Measurements from ENCODE around the gene RHOC.
A peak's percentile ranks its signal among the peaks of the same experiment; 100 is the strongest.

Gene RHOC

DNA sequence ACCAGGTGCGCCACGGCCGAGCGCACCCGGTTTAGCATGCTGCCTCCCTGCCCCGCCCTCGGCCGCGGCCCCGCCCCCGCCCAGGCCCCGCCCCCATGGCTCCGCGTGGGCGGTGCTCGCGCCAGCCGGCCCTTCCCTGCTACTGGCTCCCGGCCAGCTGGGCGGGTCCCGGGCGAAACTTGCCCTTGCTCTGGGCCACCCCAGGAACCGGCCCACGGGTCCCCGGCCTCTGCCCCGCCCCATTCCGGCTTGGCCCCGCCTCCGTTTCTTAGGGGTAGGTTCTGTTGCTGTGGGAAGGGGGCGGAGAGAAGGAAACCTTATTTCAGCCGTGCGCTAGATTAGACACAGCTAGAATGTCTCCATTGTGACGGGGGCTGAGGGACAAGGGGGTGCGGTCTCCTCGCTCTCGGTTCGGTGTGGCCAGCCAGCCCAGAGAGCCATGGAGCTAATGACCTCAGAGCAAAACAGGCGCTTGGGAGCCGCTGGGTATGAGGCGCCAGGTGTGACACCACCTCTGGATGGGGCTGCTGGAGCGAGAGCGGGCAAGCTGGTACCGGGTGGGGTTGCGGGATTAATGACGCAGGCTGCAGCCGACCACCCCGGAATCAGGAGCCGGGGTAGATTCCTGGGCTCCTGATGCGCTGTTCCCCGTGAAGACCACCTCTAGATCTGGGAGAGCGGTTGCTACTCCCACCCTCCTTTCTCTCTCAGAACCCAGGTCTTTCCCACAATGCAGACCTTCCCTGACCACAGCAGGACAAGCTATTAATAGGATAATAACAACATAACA lies 8.5 kb upstream of the RHOC start, which contains the start of gene PPM1J:
Gene PPM1J (minus strand): TSS at position 69 of the 790 bp plus-strand sequence. CDS start 31 bp downstream, at position 38.
- Histone ChIP-seq H3K9ac (ENCODE audit: low read depth, low read length) (peak within 1 kb of the TSS; percentile 51; the same call in 1 of the 2 replicates), H3K27ac (ENCODE audit: low read length) (no peak within 1 kb of the TSS), H3K27me3 (ENCODE audit: insufficient read depth, low read length) (peaks cover 57% of the 10 kb centered on the region)

DNA sequence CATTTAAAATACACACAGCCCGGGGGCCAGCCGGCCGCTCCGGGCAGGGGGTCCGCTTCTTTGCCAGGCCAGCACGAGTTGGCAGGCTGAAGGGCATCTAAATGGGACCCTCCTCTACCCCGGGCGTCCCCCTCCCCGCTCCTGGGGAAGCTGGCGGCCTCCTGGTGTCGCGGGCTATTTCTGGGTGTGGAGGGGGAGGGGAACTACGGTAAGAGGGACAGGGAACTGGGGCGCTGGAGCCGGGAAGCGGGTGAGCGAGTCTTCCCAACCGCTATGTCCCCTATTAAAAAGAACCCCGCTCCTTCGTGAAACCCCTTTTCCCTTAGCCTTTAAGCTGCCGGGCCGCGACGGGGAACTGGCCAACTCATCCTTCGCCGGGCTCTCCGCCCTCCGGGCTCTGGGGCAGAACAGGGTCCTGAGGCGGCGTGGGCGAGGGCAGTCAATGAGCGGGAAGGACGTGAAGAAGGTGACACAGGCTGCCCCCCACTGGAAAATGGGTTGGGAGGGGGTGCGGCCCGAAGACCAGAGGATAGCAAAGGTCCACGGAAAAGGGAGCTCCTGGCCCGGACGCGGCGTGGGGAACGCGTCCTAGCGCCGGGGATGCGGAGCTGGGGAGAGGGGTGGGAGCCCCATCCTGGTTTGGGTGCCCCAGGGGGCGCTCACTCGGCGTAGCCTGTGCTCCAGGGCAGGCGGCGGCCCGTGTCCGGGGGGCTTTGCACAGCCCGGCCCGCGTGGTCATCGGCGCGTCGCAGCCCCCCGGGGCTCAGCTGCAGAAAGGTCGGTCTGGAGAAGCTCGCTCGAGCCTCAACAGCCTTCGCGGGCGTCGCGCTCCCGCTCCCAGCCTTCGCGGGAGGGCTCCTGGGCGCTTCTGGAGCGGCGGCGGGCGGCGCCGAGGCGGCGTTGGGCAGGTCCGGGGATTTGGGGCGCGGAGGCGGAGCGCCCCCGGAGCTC lies 7.7 kb upstream of the RHOC start:
- H3K4me1 ChIP-seq (ENCODE audit: insufficient read depth, low read length), result peaks cover 10% of the 10 kb centered on the region; the same call in 1 of the 2 replicates
- peaks cover 8% of the 10 kb centered on the region for H3K36me3 ChIP-seq (ENCODE audit: insufficient read depth, low read depth, low read length)
- peaks cover 52% of the 10 kb centered on the region for H3K27me3 ChIP-seq (ENCODE audit: insufficient read depth, low read length)
- peak overlapping the region; percentile 51; the same call in 1 of the 2 replicates for H3K9ac ChIP-seq (ENCODE audit: low read depth, low read length)
- H3K4me3 ChIP-seq (ENCODE audit: low read length), result peak overlapping the region; percentile 79
- H3K27ac ChIP-seq (ENCODE audit: low read length), result no peak overlapping the region
- no peaks in the 10 kb centered on the region for H3K9me3 ChIP-seq (ENCODE audit: insufficient read depth, low read depth, low read length)

More for the DNA sequence above, 8.5 kb upstream of the RHOC start, which contains the start of gene PPM1J:
- Histone ChIP-seq H3K4me1 (ENCODE audit: insufficient read depth, low read length) (peaks cover 10% of the 10 kb centered on the region; the same call in 1 of the 2 replicates), H3K36me3 (ENCODE audit: insufficient read depth, low read depth, low read length) (peaks cover 2% of the 10 kb centered on the region; the same call in 1 of the 2 replicates), H3K9me3 (ENCODE audit: insufficient read depth, low read depth, low read length) (no peaks in the 10 kb centered on the region), H3K4me3 (ENCODE audit: low read length) (peak within 1 kb of the TSS; percentile 79)

DNA sequence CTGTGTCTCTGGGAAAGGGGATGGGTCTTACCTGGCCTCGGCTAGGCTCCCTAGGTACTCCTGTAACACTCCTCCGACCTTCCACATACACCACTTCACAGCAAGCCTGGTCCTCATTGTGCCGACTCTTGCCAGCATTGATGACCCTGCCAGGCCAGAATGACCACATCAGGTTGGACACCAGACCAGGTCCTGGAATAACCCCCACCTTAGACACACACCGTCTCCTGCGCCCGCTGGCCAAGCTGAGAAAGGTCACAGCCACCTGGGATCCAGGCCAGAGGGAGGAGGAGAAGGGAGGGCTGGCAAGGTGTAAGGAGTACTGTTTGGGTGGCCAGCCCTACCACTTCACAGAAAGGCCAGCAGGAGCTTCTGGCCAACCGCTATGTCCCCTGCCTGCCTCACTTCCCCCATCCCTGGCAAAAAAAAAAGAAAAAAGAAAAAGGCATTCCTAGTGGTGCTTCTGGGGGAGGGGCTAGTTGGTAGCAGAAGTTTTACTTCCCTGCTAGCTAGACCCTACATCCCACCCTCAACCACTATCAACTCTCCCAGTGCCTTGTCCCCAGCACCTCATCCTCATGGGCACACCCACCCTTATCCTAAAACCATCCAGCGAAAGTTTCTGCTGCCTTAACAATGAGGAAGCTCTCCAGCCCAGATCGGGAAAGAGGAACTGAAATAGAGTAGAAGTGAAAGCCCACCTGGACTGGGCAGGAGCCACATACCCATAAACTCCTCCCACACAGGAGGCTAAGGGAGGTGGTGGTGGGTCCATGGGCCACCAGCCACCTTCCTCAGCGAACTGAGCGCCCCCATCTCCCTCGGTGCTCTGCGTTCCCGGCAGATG lies 6.8 kb upstream of the RHOC start:
- Histone ChIP-seq H3K9me3 (ENCODE audit: insufficient read depth, low read depth, low read length) (no peaks in the 10 kb centered on the region), H3K4me3 (ENCODE audit: low read length) (peak overlapping the region; percentile 79), H3K27me3 (ENCODE audit: insufficient read depth, low read length) (peaks cover 48% of the 10 kb centered on the region), H3K9ac (ENCODE audit: low read depth, low read length) (peak overlapping the region; percentile 51; the same call in 1 of the 2 replicates), H3K36me3 (ENCODE audit: insufficient read depth, low read depth, low read length) (peaks cover 8% of the 10 kb centered on the region), H3K27ac (ENCODE audit: low read length) (no peak overlapping the region), H3K4me1 (ENCODE audit: insufficient read depth, low read length) (peaks cover 10% of the 10 kb centered on the region; the same call in 1 of the 2 replicates)

DNA sequence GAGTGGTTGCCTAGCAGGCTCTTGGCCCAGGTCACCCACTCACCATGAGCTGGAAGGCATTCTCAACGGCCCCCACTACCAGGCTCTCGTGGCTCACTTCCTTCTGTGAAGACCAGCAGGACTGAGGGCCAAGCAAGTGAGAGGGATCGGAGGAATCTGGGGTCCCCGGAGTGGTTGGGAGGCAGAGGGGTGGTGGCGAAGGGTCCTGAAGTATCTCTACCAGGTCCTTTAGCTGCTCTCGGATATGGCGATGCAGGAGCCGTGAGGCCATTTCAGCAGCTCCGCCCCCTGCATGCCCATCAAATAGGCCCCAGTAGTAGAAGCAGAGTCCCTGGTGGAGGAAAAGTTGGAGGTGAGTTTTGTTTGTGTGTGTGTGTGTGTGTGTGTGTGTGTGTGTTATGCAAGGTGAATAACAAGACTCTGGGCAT lies 5.8 kb upstream of the RHOC start:
- Histone ChIP-seq H3K9ac (ENCODE audit: low read depth, low read length) (no peak overlapping the region), H3K4me3 (ENCODE audit: low read length) (no peak overlapping the region), H3K27ac (ENCODE audit: low read length) (no peak overlapping the region), H3K36me3 (ENCODE audit: insufficient read depth, low read depth, low read length) (peaks cover 8% of the 10 kb centered on the region), H3K27me3 (ENCODE audit: insufficient read depth, low read length) (peaks cover 52% of the 10 kb centered on the region), H3K9me3 (ENCODE audit: insufficient read depth, low read depth, low read length) (no peaks in the 10 kb centered on the region), H3K4me1 (ENCODE audit: insufficient read depth, low read length) (peaks cover 11% of the 10 kb centered on the region; the same call in 1 of the 2 replicates)

DNA sequence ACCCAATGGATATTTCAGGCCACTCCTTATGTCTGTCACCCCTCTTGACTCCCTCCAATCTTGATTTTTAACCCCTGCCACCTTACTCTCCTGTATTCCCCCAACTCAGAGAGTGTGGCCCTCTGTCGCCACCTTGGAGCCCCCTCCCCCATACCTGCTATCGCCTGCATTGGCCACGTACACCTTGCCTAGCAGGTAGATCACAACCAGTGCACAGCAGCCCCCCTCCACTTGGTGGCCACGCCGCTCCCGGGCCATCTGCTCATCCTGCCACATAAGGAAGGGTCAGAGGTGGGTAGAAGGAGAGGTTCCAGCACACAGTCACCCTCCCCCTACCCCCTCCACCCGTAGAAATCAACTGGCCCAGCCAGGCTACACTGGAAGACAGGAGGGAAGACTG lies 5.3 kb upstream of the RHOC start:
- H3K36me3 ChIP-seq (ENCODE audit: insufficient read depth, low read depth, low read length), result peaks cover 8% of the 10 kb centered on the region
- H3K27ac ChIP-seq (ENCODE audit: low read length), result no peak overlapping the region
- H3K4me3 ChIP-seq (ENCODE audit: low read length), result no peak overlapping the region
- peaks cover 14% of the 10 kb centered on the region; the same call in 1 of the 2 replicates for H3K4me1 ChIP-seq (ENCODE audit: insufficient read depth, low read length)
- H3K9me3 ChIP-seq (ENCODE audit: insufficient read depth, low read depth, low read length), result no peaks in the 10 kb centered on the region
- H3K27me3 ChIP-seq (ENCODE audit: insufficient read depth, low read length), result peaks cover 50% of the 10 kb centered on the region
- H3K9ac ChIP-seq (ENCODE audit: low read depth, low read length), result no peak overlapping the region

DNA sequence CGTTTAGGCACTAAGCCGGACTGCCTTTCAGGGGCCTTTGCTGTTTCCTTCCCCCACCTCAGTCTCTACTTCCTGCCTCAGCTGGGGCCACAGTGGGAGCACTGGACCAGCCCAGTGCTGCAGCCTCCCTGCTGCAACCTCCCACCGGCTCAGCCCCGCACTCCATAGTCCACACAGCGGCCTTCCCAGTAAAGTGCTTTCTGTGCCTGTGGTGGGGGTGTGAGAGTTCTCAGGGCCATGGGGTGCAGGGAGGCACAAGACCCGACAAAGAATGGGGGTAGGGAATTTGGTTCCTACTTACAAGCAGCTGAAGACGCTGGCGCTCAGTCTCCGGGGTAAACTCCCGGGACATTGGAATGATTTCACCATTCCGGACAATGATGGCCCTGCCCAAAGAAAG lies 4.7 kb upstream of the RHOC start:
- peaks cover 8% of the 10 kb centered on the region for H3K36me3 ChIP-seq (ENCODE audit: insufficient read depth, low read depth, low read length)
- no peak overlapping the region for H3K9ac ChIP-seq (ENCODE audit: low read depth, low read length)
- H3K4me3 ChIP-seq (ENCODE audit: low read length), result no peak overlapping the region
- H3K9me3 ChIP-seq (ENCODE audit: insufficient read depth, low read depth, low read length), result no peaks in the 10 kb centered on the region
- H3K27me3 ChIP-seq (ENCODE audit: insufficient read depth, low read length), result peaks cover 50% of the 10 kb centered on the region
- peaks cover 12% of the 10 kb centered on the region; the same call in 1 of the 2 replicates for H3K4me1 ChIP-seq (ENCODE audit: insufficient read depth, low read length)
- no peak overlapping the region for H3K27ac ChIP-seq (ENCODE audit: low read length)

DNA sequence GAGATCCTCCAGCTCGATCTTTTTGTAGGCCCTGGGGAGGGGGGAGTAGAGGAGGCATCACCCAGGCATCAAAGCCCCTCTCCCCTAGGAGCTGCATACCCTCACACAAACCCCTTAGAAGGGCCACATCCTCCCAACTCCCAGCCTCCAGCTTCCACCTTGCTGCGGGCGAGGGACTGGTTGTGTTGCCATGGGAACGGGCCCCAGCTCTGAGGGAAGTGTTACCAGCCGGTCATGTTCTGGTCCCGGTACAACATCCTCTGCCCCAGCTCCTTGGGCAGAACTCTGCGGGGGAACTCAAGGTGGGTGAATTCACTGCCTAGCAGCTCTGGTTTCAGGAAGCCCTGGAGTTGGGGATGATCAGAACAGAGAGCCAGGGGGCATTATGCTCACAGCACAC lies 4.1 kb upstream of the RHOC start:
- Histone ChIP-seq H3K27ac (ENCODE audit: low read length) (no peak overlapping the region), H3K9me3 (ENCODE audit: insufficient read depth, low read depth, low read length) (no peaks in the 10 kb centered on the region), H3K4me1 (ENCODE audit: insufficient read depth, low read length) (peaks cover 11% of the 10 kb centered on the region; the same call in 1 of the 2 replicates), H3K27me3 (ENCODE audit: insufficient read depth, low read length) (peaks cover 53% of the 10 kb centered on the region), H3K4me3 (ENCODE audit: low read length) (no peak overlapping the region), H3K9ac (ENCODE audit: low read depth, low read length) (no peak overlapping the region), H3K36me3 (ENCODE audit: insufficient read depth, low read depth, low read length) (peaks cover 8% of the 10 kb centered on the region)

DNA sequence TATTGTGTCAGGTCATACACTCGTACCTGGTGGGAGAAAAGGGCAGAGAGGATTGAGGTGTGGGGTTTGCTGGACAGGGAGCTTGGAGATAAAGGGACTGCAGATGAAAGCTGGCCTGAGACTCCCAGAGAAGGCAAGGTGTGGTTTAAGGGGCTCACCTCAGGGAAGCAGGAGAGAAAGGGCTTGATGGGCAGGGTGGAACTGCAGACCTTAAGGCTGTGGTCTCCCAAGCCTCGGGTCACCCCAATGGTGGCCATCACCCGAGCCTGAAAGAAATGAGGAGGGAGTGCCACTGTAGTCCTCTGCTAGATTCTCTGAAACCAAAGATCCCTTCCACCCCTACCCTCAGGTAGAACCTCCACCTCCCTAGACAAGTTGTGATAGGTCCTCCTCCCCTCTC lies 3.7 kb upstream of the RHOC start:
- Histone ChIP-seq H3K27me3 (ENCODE audit: insufficient read depth, low read length) (peaks cover 52% of the 10 kb centered on the region), H3K4me3 (ENCODE audit: low read length) (no peak overlapping the region), H3K9ac (ENCODE audit: low read depth, low read length) (no peak overlapping the region), H3K4me1 (ENCODE audit: insufficient read depth, low read length) (peaks cover 13% of the 10 kb centered on the region; the same call in 1 of the 2 replicates), H3K9me3 (ENCODE audit: insufficient read depth, low read depth, low read length) (no peaks in the 10 kb centered on the region), H3K36me3 (ENCODE audit: insufficient read depth, low read depth, low read length) (peaks cover 8% of the 10 kb centered on the region), H3K27ac (ENCODE audit: low read length) (no peak overlapping the region)

DNA sequence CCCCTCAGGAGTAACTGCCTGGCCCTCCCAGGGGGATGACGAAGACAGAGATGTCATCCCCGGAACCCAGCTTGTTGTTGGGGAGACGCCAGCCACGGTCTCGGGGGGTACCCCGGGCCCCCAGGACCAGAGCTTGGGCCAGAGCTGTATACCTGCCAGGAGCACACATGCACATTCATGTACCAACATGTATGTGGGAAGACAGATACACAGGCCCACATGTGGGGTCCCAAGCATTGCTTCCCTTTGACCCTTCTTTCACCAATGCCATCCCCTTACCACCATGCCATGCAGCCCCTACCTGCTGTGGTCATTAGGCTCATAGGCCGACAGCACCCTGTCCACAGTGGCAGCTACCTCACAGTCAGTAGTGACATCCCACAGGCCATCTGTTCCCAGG lies 3.2 kb upstream of the RHOC start:
- Histone ChIP-seq H3K27me3 (ENCODE audit: insufficient read depth, low read length) (peaks cover 52% of the 10 kb centered on the region), H3K9ac (ENCODE audit: low read depth, low read length) (no peak overlapping the region), H3K27ac (ENCODE audit: low read length) (no peak overlapping the region), H3K36me3 (ENCODE audit: insufficient read depth, low read depth, low read length) (peaks cover 8% of the 10 kb centered on the region), H3K9me3 (ENCODE audit: insufficient read depth, low read depth, low read length) (no peaks in the 10 kb centered on the region), H3K4me1 (ENCODE audit: insufficient read depth, low read length) (peaks cover 16% of the 10 kb centered on the region; the same call in 1 of the 2 replicates), H3K4me3 (ENCODE audit: low read length) (no peak overlapping the region)

DNA sequence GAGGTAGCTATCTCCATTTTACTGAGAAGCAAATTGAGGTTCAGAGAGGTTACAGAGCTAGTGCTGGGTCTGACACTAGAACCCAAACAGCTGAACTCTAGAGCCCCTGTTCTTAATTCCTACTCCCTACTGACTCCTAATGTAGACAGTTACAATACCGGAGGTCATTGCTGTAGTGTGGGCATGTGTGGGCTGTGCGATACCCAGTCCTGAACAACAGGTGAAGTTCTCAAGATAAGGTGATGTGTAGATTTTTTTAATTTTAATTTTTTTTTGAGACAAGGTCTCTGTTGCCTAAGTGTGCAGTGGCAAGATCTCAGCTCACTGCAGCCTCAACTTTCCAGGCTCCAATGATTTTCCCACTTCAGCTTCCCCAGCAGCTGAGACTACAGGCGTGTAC lies 1.6 kb upstream of the RHOC start:
- Histone ChIP-seq H3K9ac (ENCODE audit: low read depth, low read length) (no peak overlapping the region), H3K9me3 (ENCODE audit: insufficient read depth, low read depth, low read length) (no peaks in the 10 kb centered on the region), H3K27ac (ENCODE audit: low read length) (no peak overlapping the region), H3K4me1 (ENCODE audit: insufficient read depth, low read length) (peaks cover 26% of the 10 kb centered on the region), H3K27me3 (ENCODE audit: insufficient read depth, low read length) (peaks cover 48% of the 10 kb centered on the region), H3K4me3 (ENCODE audit: low read length) (no peak overlapping the region), H3K36me3 (ENCODE audit: insufficient read depth, low read depth, low read length) (peaks cover 8% of the 10 kb centered on the region)

Measured in iPS-20b (cell line).